ENCODE results near the gene GRIA1.

The GRIA1 gene

DNA sequence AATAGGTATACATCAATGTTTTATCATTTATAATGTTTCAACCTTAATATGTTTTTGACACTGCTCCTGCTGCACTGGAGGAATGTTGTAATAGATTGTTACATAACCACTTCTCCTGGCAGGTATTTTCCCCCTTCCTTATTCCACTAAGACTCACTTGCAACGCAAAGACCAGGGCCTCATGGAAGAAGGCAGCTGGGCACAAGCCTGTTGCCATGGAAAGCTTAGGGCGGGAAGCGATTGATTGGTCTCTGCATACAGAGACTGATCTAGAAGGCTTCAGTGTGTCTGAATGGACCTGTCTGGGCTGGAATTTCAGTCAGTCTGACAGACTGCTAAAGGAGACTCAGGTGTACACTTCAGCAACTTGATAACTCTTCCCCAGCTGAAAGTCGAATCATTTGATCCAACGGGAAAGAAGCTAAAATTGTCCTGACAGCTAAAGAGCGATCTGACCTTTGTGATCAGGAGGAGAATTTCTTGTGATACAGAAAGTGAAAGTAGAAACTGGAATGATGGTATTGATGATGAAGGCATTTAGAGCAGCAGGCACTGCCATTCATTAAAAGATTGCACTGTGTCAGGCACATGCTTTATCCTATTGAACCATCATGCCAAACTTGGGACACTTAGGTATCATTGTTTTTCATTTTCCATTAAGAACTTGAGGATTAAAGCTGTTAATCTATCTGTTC is 65.1 kb downstream of the GRIA1 start:
- TF ChIP-seq, protein P1, sequence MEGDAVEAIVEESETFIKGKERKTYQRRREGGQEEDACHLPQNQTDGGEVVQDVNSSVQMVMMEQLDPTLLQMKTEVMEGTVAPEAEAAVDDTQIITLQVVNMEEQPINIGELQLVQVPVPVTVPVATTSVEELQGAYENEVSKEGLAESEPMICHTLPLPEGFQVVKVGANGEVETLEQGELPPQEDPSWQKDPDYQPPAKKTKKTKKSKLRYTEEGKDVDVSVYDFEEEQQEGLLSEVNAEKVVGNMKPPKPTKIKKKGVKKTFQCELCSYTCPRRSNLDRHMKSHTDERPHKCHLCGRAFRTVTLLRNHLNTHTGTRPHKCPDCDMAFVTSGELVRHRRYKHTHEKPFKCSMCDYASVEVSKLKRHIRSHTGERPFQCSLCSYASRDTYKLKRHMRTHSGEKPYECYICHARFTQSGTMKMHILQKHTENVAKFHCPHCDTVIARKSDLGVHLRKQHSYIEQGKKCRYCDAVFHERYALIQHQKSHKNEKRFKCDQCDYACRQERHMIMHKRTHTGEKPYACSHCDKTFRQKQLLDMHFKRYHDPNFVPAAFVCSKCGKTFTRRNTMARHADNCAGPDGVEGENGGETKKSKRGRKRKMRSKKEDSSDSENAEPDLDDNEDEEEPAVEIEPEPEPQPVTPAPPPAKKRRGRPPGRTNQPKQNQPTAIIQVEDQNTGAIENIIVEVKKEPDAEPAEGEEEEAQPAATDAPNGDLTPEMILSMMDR (IDR thresholded peaks at IDR 0.05; ENCODE audit: borderline replicate concordance, insufficient read depth, low read depth, low read length) = no peak
- no peak overlapping the region for H3K4me3 ChIP-seq (ENCODE audit: low read depth, low read length)

DNA sequence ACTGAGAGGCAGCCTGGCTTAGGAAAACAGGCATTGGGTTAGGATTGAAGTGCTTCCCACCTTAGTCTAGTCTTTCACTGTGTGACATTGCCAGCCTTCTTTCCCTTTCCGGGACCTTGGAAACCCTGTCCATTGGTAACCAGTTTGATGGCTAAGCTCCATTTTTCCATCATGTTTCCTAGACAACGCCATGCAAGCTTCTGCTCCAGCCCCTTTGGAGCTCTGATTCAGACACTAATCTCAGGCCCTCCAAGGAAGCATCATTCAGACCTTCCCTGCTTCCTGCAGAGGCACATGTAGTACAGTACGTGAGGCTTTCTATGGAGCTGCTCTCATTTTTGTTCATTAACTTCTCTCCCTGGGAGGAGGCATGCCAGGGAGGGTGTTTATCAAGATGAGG is 68.5 kb downstream of the GRIA1 start:
- no peak overlapping the region for H3K4me3 ChIP-seq (ENCODE audit: low read depth, low read length)
- TF ChIP-seq, protein P1 (IDR thresholded peaks at IDR 0.05; ENCODE audit: borderline replicate concordance, insufficient read depth, low read depth, low read length) = no peak

DNA sequence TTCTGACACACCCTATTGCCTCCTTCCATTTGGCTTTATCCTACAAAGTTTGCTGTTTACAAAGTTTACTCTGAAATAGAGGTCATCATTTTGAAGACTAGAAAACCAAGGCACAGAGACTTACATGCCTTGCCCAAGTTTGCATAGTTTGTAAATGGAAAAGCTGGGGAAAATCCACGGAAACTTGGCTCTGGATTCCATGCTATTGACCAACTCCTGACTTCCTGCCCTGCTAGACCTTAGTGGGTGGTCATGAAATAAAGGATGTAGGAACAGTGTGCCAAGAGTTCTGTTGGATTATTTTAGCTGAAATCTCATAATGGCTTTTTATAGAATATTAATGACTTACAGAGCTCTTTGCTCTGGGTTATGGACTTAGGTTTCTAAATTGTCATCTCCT is 69.5 kb downstream of the GRIA1 start:
- TF ChIP-seq, protein P1 (IDR thresholded peaks at IDR 0.05; ENCODE audit: borderline replicate concordance, insufficient read depth, low read depth, low read length) = no peak
- H3K4me3 ChIP-seq (ENCODE audit: low read depth, low read length) = no peak overlapping the region

DNA sequence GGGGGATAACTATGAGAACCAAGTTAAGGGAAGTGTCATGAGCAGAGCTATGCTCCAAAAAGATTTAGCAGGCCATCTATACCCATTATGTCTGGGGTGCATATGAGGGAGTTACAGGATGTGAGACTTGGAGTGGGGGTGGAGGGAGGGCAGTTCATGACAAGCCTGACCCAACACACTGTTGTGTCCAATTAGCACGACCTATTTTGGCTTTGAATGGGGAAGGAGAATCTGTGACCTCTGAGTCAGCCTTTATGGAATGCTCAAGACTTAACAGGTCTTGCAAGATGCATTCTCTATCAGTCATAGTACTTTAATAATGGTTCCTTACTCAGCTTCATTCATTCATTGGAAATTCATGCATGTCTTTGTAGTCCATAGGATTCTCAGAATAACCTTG is 71.7 kb downstream of the GRIA1 start:
- no peak overlapping the region for H3K4me3 ChIP-seq (ENCODE audit: low read depth, low read length)
- TF ChIP-seq, protein P1 (IDR thresholded peaks at IDR 0.05; ENCODE audit: borderline replicate concordance, insufficient read depth, low read depth, low read length) = no peak

DNA sequence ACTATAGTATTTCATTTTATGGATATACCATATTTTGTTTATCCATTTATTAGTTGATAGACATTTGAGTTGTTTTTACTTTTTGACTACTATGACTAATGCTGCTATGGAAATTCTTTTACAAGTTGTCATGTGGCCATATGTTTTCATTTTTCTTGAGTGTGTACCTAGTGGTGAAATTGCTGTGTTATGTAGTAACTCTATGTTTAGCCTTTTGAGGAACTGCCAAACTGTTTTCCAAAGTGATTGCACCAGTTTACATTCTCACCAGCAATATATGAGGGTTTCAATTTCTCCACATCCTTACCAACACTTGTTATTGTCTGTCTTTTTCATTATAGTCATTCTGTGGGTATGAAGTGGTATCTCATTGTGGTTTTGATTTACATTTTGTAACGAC is 75.4 kb downstream of the GRIA1 start:
- TF ChIP-seq, protein P1 (IDR thresholded peaks at IDR 0.05; ENCODE audit: borderline replicate concordance, insufficient read depth, low read depth, low read length) = no peak

DNA sequence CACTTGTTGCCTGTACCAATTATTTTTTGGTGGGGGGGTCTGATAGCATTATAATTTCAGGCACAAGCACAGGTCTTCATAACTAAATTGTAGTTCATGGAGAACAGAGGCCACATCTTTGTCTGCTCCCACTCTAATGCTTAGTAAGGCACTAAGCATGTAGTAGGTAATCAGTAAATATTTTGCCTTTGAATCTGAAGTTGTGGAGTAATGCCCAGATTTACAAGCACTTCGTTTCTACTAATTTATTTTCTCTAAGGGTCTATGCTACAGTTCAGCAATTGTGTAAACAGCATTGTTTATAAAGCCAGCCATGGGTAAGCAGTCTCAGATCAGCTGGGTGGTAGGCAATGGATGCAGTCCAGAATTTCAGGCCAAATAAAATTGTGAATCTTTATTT is 78.6 kb downstream of the GRIA1 start:
- H3K4me3 ChIP-seq (ENCODE audit: low read depth, low read length) = no peak overlapping the region
- TF ChIP-seq, protein P1 (IDR thresholded peaks at IDR 0.05; ENCODE audit: borderline replicate concordance, insufficient read depth, low read depth, low read length) = no peak

More for the DNA sequence above, 75.4 kb downstream of the GRIA1 start:
- no peak overlapping the region for H3K4me3 ChIP-seq (ENCODE audit: low read depth, low read length)

DNA sequence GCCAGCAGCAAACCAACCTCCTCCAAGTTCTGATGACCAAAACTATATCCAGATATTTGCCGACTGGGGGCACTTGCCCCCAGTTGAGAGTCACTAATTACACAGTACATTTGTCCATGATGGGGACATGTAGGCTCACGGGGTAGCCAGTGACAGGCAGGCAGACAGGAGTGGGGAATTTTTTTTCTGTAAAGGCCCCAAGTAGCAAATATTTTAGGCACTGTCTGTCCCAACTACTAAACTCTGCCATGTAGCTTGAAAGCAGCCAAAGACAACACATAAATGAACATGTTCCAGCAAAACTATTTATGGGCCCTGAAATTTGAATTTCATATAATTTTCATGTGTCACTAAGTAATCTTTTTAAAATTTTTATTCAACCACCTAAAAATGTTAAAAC is 80.7 kb downstream of the GRIA1 start:
- H3K4me3 ChIP-seq (ENCODE audit: low read depth, low read length) = no peak overlapping the region
- TF ChIP-seq, protein P1 (IDR thresholded peaks at IDR 0.05; ENCODE audit: borderline replicate concordance, insufficient read depth, low read depth, low read length) = no peak
